Measurements from ENCODE around the gene TATDN3. TPM values are rescaled to one million over a fixed set of nuclear protein-coding genes. Genes with fewer than 3 reads are reported as not detected.
"Not testable (repeated sequence)": the region's sequence is repeated elsewhere in the genome, so short reads cannot be mapped to it uniquely, and the experiment has no call there.

The TATDN3 gene
- total RNA-seq, 2 donors from 2014 or later, result 12.2 to 12.9 TPM

- no peak overlapping the region for H3K27ac Mint-ChIP-seq
- no peaks in the 10 kb centered on the region for H3K9me3 Mint-ChIP-seq
- DNase-seq (ENCODE audit: low spot score in 2 of 2) (no peak), ATAC-seq (no peak)
- peaks cover 0 to 6% of the 10 kb centered on the region in 2 donors for H3K36me3 Mint-ChIP-seq
Observed at GRCh38 chr1:212805767-212806166, 14.1 kb downstream of the TATDN3 start.

- no peak overlapping the region for H3K27ac Mint-ChIP-seq
- DNase-seq (ENCODE audit: low spot score in 2 of 2) (no peak), ATAC-seq (no peak)
- H3K9me3 Mint-ChIP-seq, result no peaks in the 10 kb centered on the region
- H3K36me3 Mint-ChIP-seq, result no peaks in the 10 kb centered on the region
Observed at GRCh38 chr1:212814537-212815334, 23.0 kb downstream of the TATDN3 start.

- ATAC-seq, result no peak
Observed at GRCh38 chr1:212816567-212817278, 25.0 kb downstream of the TATDN3 start.

GRCh38 chr1:212819726-212820125 is 28.0 kb downstream of the TATDN3 start:
- peaks cover 6 to 10% of the 10 kb centered on the region in 2 donors for H3K36me3 Mint-ChIP-seq
- no peak for DNase-seq (ENCODE audit: low spot score in 2 of 2)
- no peak overlapping the region for H3K27ac Mint-ChIP-seq
- peak in 1 of 2 donors; percentile 67 for ATAC-seq
- peaks cover 3 to 4% of the 10 kb centered on the region in 2 donors for H3K9me3 Mint-ChIP-seq

More at GRCh38 chr1:212816567-212817278, 25.0 kb downstream of the TATDN3 start:
- Mint-ChIP-seq H3K9me3 (no peaks in the 10 kb centered on the region), H3K36me3 (no peaks in the 10 kb centered on the region), H3K27ac (no peak overlapping the region)
- DNase-seq (ENCODE audit: low spot score in 2 of 2), result no peak

- Mint-ChIP-seq H3K36me3 (peaks cover 12 to 20% of the 10 kb centered on the region in 2 donors), H3K9me3 (peaks cover 10% of the 10 kb centered on the region in 2 donors)
- ATAC-seq, result no peak
Observed at GRCh38 chr1:212820969-212821368, 29.3 kb downstream of the TATDN3 start.

GRCh38 chr1:212822956-212823355 is 31.3 kb downstream of the TATDN3 start:
- Mint-ChIP-seq H3K9me3 (peaks cover 13 to 20% of the 10 kb centered on the region in 2 donors), H3K36me3 (peaks cover 17 to 33% of the 10 kb centered on the region in 2 donors), H3K27ac (no peak overlapping the region)
- ATAC-seq (no peak), DNase-seq (ENCODE audit: low spot score in 2 of 2) (no peak)

More at GRCh38 chr1:212820969-212821368, 29.3 kb downstream of the TATDN3 start:
- H3K27ac Mint-ChIP-seq, result no peak overlapping the region
- DNase-seq (ENCODE audit: low spot score in 2 of 2), result no peak

GRCh38 chr1:212824201-212824600 is 32.5 kb downstream of the TATDN3 start:
- peaks cover 13 to 20% of the 10 kb centered on the region in 2 donors for H3K9me3 Mint-ChIP-seq
- no peak overlapping the region for H3K27ac Mint-ChIP-seq
- ATAC-seq (no peak), DNase-seq (ENCODE audit: low spot score in 2 of 2) (no peak)
- H3K36me3 Mint-ChIP-seq, result peaks cover 17 to 33% of the 10 kb centered on the region in 2 donors

GRCh38 chr1:212825798-212826452 is 34.2 kb downstream of the TATDN3 start:
- H3K27ac Mint-ChIP-seq, result peak overlapping the region in 1 of 2 donors; percentile 28
- ATAC-seq (no peak), DNase-seq (ENCODE audit: low spot score in 2 of 2) (no peak)
- peaks cover 17 to 33% of the 10 kb centered on the region in 2 donors for H3K36me3 Mint-ChIP-seq
- H3K9me3 Mint-ChIP-seq, result peaks cover 13 to 20% of the 10 kb centered on the region in 2 donors

- ATAC-seq (no peak), DNase-seq (ENCODE audit: low spot score in 2 of 2) (no peak)
- H3K27ac Mint-ChIP-seq, result no peak overlapping the region
- peaks cover 13 to 20% of the 10 kb centered on the region in 2 donors for H3K9me3 Mint-ChIP-seq
- peaks cover 17 to 33% of the 10 kb centered on the region in 2 donors for H3K36me3 Mint-ChIP-seq
Observed at GRCh38 chr1:212827171-212827776, 35.6 kb downstream of the TATDN3 start.

- no peak overlapping the region for H3K27ac Mint-ChIP-seq
- peaks cover 13 to 20% of the 10 kb centered on the region in 2 donors for H3K9me3 Mint-ChIP-seq
- DNase-seq (ENCODE audit: low spot score in 2 of 2), result no peak
- H3K36me3 Mint-ChIP-seq, result peaks cover 17 to 33% of the 10 kb centered on the region in 2 donors
- ATAC-seq, result no peak
Observed at GRCh38 chr1:212827831-212828278, 36.2 kb downstream of the TATDN3 start.

GRCh38 chr1:212828395-212828794 is 36.7 kb downstream of the TATDN3 start:
- Mint-ChIP-seq H3K27ac (no peak overlapping the region), H3K36me3 (peaks cover 17 to 33% of the 10 kb centered on the region in 2 donors), H3K9me3 (peaks cover 13 to 20% of the 10 kb centered on the region in 2 donors)
- DNase-seq (ENCODE audit: low spot score in 2 of 2) (no peak), ATAC-seq (no peak)

- DNase-seq (ENCODE audit: low spot score in 2 of 2), result peak in 1 of 2 donors; percentile 7
Observed at GRCh38 chr1:212833211-212834207, 41.8 kb downstream of the TATDN3 start.

GRCh38 chr1:212838145-212838544 is 46.5 kb downstream of the TATDN3 start:
- H3K9me3 Mint-ChIP-seq, result no peaks in the 10 kb centered on the region

More at GRCh38 chr1:212833211-212834207, 41.8 kb downstream of the TATDN3 start:
- H3K9me3 Mint-ChIP-seq, H3K36me3 Mint-ChIP-seq, H3K27ac Mint-ChIP-seq: not testable (repeated sequence)
- peak in 1 of 2 donors; percentile 18 for ATAC-seq

GRCh38 chr1:212844521-212844920 is 52.8 kb downstream of the TATDN3 start:
- H3K9me3 Mint-ChIP-seq; H3K27ac Mint-ChIP-seq; DNase-seq (ENCODE audit: low spot score in 2 of 2); ATAC-seq; H3K36me3 Mint-ChIP-seq: not testable (repeated sequence)

More at GRCh38 chr1:212838145-212838544, 46.5 kb downstream of the TATDN3 start:
- DNase-seq (ENCODE audit: low spot score in 2 of 2) (no peak), ATAC-seq (no peak)
- H3K36me3 Mint-ChIP-seq, result no peaks in the 10 kb centered on the region
- H3K27ac Mint-ChIP-seq, result no peak overlapping the region

GRCh38 chr1:212847549-212847948 is 55.9 kb downstream of the TATDN3 start, which contains the start of gene SPATA45:
Gene SPATA45, minus strand, starts transcription at chr1:212847649. Its CDS starts 11,500 bp downstream, at chr1:212836149.
- no peak for ATAC-seq
- Mint-ChIP-seq H3K27ac (no peak within 1 kb of the TSS), H3K9me3 (peaks cover 3 to 5% of the 10 kb centered on the region in 2 donors), H3K36me3 (no peaks in the 10 kb centered on the region)
- DNase-seq (ENCODE audit: low spot score in 2 of 2), result no peak
